ENCODE measurements around the gene SLC22A15. TPM values are rescaled to one million over a fixed set of nuclear protein-coding genes. Genes with fewer than 3 reads are reported as not detected.

SLC22A15 gene
- total RNA-seq, 3 donors from 2014 or later (not counting 1 experiment from before 2014, with no cell fraction given) = 6.0 to 9.2 (median 6.3) TPM

- H3K9me3 Mint-ChIP-seq = no peaks in the 10 kb centered on the region
- DNase-seq (peak; percentile 41 to 71), ATAC-seq (peak; percentile 69 to 89 (median 88))
- Histone ChIP-seq H3K27me3 (ENCODE audit: control insufficient read depth, insufficient read depth, low read length) (no peaks in the 10 kb centered on the region), H3K36me3 (ENCODE audit: control insufficient read depth, insufficient read depth, low read length) (no peaks in the 10 kb centered on the region), H3K27ac (ENCODE audit: low read length) (no peak overlapping the region), H3K4me1 (ENCODE audit: control insufficient read depth, insufficient read depth, low read length) (no peaks in the 10 kb centered on the region), H3K4me3 (ENCODE audit: low read length) (no peak overlapping the region), H3K9me3 (ENCODE audit: control insufficient read depth, insufficient read depth, low read length) (no peaks in the 10 kb centered on the region)
- no peak overlapping the region for H3K4me3 Mint-ChIP-seq
- H3K36me3 Mint-ChIP-seq = no peaks in the 10 kb centered on the region
- intact Hi-C loops (cut with micrococcal nuclease) = no loop called here
- TF ChIP-seq CTCF (IDR thresholded peaks at IDR 0.05) = peak; percentile 77
- no peaks in the 10 kb centered on the region for H3K27me3 Mint-ChIP-seq (ENCODE audit: low read depth in 2 of 2)
- WGBS (ENCODE audit: insufficient coverage) = 48% methylated on average over 4 of the region's 5 CpGs
- H3K27ac Mint-ChIP-seq = no peak overlapping the region
- H3K4me1 Mint-ChIP-seq = peaks cover 0 to 16% of the 10 kb centered on the region in 2 donors
Observed at GRCh38 chr1:116020668-116021272, 44.5 kb downstream of the SLC22A15 start.

DNA sequence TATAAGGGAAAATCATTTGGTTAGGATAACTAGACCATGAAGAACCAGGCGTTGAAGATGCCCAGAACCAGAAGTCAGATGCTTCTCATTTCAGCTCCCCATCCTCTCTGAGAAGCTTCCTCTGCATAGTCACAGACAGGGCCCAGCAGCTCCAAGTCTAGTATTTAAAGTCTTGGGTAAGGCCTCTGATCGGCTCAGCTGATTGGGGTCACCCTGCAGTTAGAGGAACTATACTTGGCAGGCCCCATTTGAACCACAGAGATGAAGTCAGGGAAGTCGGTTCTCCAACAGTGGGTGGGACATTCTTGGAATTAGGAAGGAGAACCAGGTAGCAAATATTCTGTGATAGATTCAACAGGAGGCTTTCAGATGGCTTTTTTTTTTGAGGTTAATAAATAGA lies 48.3 kb downstream of the SLC22A15 start:
- H3K27me3 Mint-ChIP-seq (ENCODE audit: low read depth in 2 of 2) = no peaks in the 10 kb centered on the region
- no peaks in the 10 kb centered on the region for H3K27me3 ChIP-seq (ENCODE audit: control insufficient read depth, insufficient read depth, low read length)
- intact Hi-C loops (cut with micrococcal nuclease) = no loop called here
- DNase-seq = no peak
- 18% methylated on average over 3 of the region's 3 CpGs for WGBS (ENCODE audit: insufficient coverage)
- H3K9me3 Mint-ChIP-seq = no peaks in the 10 kb centered on the region
- no peak for TF ChIP-seq CTCF (IDR thresholded peaks at IDR 0.05)
- H3K4me1 ChIP-seq (ENCODE audit: control insufficient read depth, insufficient read depth, low read length) = no peaks in the 10 kb centered on the region
- H3K36me3 ChIP-seq (ENCODE audit: control insufficient read depth, insufficient read depth, low read length) = peaks cover 4% of the 10 kb centered on the region
- H3K9me3 ChIP-seq (ENCODE audit: control insufficient read depth, insufficient read depth, low read length) = no peaks in the 10 kb centered on the region
- H3K4me3 ChIP-seq (ENCODE audit: low read length) = no peak overlapping the region
- H3K27ac Mint-ChIP-seq = no peak overlapping the region
- no peaks in the 10 kb centered on the region for H3K36me3 Mint-ChIP-seq
- H3K27ac ChIP-seq (ENCODE audit: low read length) = no peak overlapping the region
- no peak overlapping the region for H3K4me3 Mint-ChIP-seq
- peaks cover 0 to 4% of the 10 kb centered on the region in 2 donors for H3K4me1 Mint-ChIP-seq
- ATAC-seq = no peak

GRCh38 chr1:116026631-116027030 lies 50.3 kb downstream of the SLC22A15 start:
- Mint-ChIP-seq H3K27me3 (ENCODE audit: low read depth in 2 of 2) (no peaks in the 10 kb centered on the region), H3K4me1 (no peaks in the 10 kb centered on the region), H3K9me3 (no peaks in the 10 kb centered on the region), H3K4me3 (no peak overlapping the region), H3K27ac (no peak overlapping the region), H3K36me3 (no peaks in the 10 kb centered on the region)
- ATAC-seq (no peak), DNase-seq (no peak)
- no peak overlapping the region for H3K4me3 ChIP-seq (ENCODE audit: low read length)
- no peaks in the 10 kb centered on the region for H3K9me3 ChIP-seq (ENCODE audit: control insufficient read depth, insufficient read depth, low read length)
- intact Hi-C loops (cut with micrococcal nuclease) = no loop called here
- H3K27me3 ChIP-seq (ENCODE audit: control insufficient read depth, insufficient read depth, low read length) = no peaks in the 10 kb centered on the region
- H3K4me1 ChIP-seq (ENCODE audit: control insufficient read depth, insufficient read depth, low read length) = no peaks in the 10 kb centered on the region
- no peak for TF ChIP-seq CTCF (IDR thresholded peaks at IDR 0.05)
- WGBS (ENCODE audit: insufficient coverage) = 93% methylated on average over 4 of the region's 4 CpGs
- H3K36me3 ChIP-seq (ENCODE audit: control insufficient read depth, insufficient read depth, low read length) = peaks cover 11% of the 10 kb centered on the region
- H3K27ac ChIP-seq (ENCODE audit: low read length) = no peak overlapping the region

GRCh38 chr1:116031302-116031835 lies 55.1 kb downstream of the SLC22A15 start:
- Histone ChIP-seq H3K27me3 (ENCODE audit: control insufficient read depth, insufficient read depth, low read length) (no peaks in the 10 kb centered on the region), H3K4me3 (ENCODE audit: low read length) (no peak overlapping the region), H3K4me1 (ENCODE audit: control insufficient read depth, insufficient read depth, low read length) (no peaks in the 10 kb centered on the region), H3K36me3 (ENCODE audit: control insufficient read depth, insufficient read depth, low read length) (peaks cover 19% of the 10 kb centered on the region), H3K9me3 (ENCODE audit: control insufficient read depth, insufficient read depth, low read length) (no peaks in the 10 kb centered on the region), H3K27ac (ENCODE audit: low read length) (no peak overlapping the region)
- Mint-ChIP-seq H3K27me3 (ENCODE audit: low read depth in 2 of 2) (no peaks in the 10 kb centered on the region), H3K4me1 (no peaks in the 10 kb centered on the region), H3K27ac (no peak overlapping the region), H3K4me3 (no peak overlapping the region), H3K36me3 (no peaks in the 10 kb centered on the region), H3K9me3 (no peaks in the 10 kb centered on the region)
- TF ChIP-seq CTCF (IDR thresholded peaks at IDR 0.05) = no peak
- intact Hi-C loops (cut with micrococcal nuclease) = no loop called here
- ATAC-seq (no peak), DNase-seq (no peak)
- 94% methylated on average over 11 of the region's 13 CpGs for WGBS (ENCODE audit: insufficient coverage)
